ENCODE results near the gene INTS11.

INTS11 gene

GRCh38 chr1:1272341-1273208 lies 51.9 kb downstream of the INTS11 start:
- no peak for DNase-seq (ENCODE audit: low read depth in 2 of 3, low spot score in 2 of 3)

DNA sequence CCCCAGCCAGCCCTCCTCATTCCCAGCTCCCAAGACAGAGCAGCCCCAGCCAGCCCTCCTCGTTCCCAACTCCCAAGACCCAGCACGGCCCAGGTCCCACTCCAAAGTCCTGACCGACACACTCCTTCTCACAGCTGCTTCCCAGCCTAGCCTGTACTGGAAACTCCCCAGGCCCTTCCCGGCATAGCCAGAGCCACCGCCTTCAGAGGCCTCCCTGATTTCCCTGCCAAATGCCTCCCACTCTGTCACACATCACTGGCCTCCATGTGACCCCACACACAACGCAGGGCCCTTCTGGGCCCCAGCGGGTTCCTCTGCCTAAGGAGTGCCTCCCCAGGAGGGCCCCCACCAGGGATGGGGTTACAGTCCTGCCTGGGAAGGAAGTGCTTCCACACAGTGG lies 53.6 kb downstream of the INTS11 start:
- DNase-seq (ENCODE audit: low read depth in 2 of 3, low spot score in 2 of 3): no peak

- no peak for DNase-seq (ENCODE audit: low read depth in 2 of 3, low spot score in 2 of 3)
Measured at GRCh38 chr1:1268284-1268682, 56.2 kb downstream of the INTS11 start.

- no peak for DNase-seq (ENCODE audit: low read depth in 2 of 3, low spot score in 2 of 3)
Measured at GRCh38 chr1:1267488-1268283, 56.8 kb downstream of the INTS11 start.

DNA sequence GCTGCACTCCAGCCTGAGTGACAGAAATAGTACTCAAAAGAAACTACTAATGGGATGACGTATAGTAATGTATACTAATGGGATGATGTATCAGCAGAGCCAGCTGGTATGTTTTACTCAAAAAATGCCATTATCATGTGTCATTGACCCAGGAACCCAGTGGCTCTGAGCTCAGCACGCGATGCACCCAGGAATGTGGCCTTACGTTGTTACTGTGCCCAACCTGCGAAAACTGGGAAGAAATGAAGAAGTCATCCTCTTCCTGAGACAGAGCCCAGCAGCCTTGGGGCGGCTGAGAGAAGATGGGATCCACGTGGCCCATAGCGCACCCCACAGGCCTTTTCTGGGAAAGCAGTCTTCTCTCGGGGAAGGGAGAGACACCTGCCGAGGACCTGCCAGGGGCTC lies 59.6 kb downstream of the INTS11 start:
- no peak for DNase-seq (ENCODE audit: low read depth in 2 of 3, low spot score in 2 of 3)

DNA sequence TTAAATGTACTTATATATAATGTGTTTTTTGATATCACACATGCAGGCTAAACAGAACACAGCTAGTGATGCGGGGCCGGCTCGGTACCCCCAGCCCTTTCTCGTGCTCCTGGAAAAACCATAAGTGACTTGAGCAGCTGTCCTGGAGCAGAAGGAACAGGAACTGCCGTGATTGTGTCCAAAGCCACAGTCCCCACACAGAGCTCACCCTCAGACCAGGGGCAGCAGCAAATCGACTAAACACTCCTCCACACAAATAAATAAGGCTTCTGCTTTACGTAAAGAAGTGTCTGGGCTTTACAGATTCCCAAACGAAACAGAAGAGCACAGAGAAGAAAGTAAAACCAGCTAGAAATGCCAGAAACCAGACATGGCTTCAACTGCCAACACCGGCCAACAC lies 60.4 kb downstream of the INTS11 start:
- DNase-seq (ENCODE audit: low read depth in 2 of 3, low spot score in 2 of 3): no peak

- no peak for DNase-seq (ENCODE audit: low read depth in 2 of 3, low spot score in 2 of 3)
Measured at GRCh38 chr1:1262758-1263157, 61.7 kb downstream of the INTS11 start.

DNA sequence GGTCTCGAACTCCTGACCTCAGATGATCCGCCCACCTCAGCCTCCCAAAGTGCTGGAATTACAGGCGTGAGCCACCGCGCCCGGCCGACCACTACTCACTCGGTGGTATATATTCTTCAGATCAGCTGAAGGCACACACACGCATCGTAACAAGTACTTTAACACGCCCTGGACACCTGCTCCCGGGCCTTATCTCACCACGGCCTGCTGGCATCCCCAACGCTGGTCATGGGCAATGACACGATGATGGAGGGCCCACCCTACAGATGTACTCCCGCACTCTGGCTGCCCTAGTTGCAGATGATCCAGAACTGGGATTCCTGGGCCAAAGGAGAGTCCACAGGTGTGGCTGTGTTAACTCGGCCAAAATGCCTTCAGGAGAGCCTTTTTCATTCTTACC lies 62.4 kb downstream of the INTS11 start:
- no peak for DNase-seq (ENCODE audit: low read depth in 2 of 3, low spot score in 2 of 3)

All from activated CD8-positive, alpha-beta memory T cell treated with anti-CD3 and anti-CD28 coated beads for 48 hours (primary cell).